SJSA1 (cell line): Measurements from ENCODE around the gene UBXN4. TPM values are rescaled to one million over a fixed set of nuclear protein-coding genes. Genes with fewer than 3 reads are reported as not detected.

Source experiments
- DNase-seq, 2 experiments: peaks; one replicate each; pipeline ENCODE4 v3.0.0-alpha.2; 2015 to 2020; ENCODE audit warnings: low spot score in 2 of 2, low read depth in 1 of 2
- H3K27ac ChIP-seq: fragments of 250-450 bp; sonication (Bioruptor Pico); 2 replicates; pipeline ENCODE4 v1.5.1; 2020; ENCODE audit warnings: mild to moderate bottlenecking, moderate library complexity
- H3K27me3 ChIP-seq: fragments of 250-450 bp; sonication (Bioruptor Pico); replicated peaks from 2 replicates; pipeline ENCODE4 v1.5.1; 2020; ENCODE audit warnings: mild to moderate bottlenecking, moderate library complexity
- H3K36me3 ChIP-seq: fragments of 250-450 bp; sonication (Bioruptor Pico); 2 replicates; pipeline ENCODE4 v1.5.1; 2020; ENCODE audit warnings: mild to moderate bottlenecking
- H3K4me1 ChIP-seq: fragments of 250-450 bp; sonication (Bioruptor Pico); replicated peaks from 2 replicates; pipeline ENCODE4 v1.6.1; 2021; ENCODE audit warnings: mild to moderate bottlenecking
- H3K4me3 ChIP-seq: fragments of 250-450 bp; sonication (Bioruptor Pico); 2 replicates; pipeline ENCODE4 v1.5.1; 2020; ENCODE audit warnings: mild to moderate bottlenecking
- H3K9me3 ChIP-seq: fragments of 250-450 bp; sonication (Bioruptor Pico); replicated peaks from 2 replicates; pipeline ENCODE4 v1.5.1; 2020; ENCODE audit warnings: mild to moderate bottlenecking
- total RNA-seq: library from RNA; depleted of rRNA; stranded (reverse); fragments of >200 nt; shearing (Covaris generic); gene quantifications from 2 replicates; pipeline ENCODE4 v1.2.3, GENCODE V29; 2014; rRNA removed

UBXN4 gene
- total RNA-seq, 1 experiment from 2014 or later: 76.5 TPM

DNA sequence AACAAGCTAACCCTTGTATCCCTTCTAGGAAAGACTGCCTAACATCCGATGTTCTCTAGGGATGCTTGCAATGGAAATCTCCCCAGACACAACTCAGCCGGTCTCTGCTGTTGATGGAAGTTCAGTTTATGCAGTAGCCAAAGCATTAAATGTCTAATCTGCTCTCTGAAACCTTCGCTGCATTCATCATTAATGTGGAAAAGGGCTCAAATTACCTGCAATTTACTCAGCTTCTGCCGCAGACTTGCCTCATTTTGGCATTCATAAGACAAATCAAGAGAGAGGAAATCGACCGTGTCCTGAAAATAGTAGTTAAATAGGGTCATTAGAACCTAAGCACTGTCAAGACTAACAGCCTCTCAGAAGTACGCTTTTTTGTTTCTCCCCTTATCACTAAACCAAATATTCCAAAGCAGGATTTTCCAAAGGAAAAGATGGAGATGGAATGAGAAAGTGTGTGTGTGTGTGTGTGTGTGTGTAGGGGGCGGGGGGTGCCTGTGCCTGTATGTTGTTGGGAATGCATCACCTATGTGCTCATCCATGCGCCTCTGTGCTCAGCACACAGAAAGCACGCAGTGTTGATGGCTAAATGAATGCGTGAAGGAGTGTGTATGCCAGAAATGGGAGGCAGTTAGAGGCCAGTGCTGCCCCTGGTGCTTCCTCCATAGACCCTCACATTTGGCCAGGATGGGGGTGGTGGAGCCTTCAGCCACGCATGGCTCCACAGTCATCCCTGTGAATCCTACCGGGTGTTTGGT, 87.9 kb downstream of the UBXN4 start:
- H3K36me3 ChIP-seq: no peaks in the 10 kb centered on the region
- H3K27ac ChIP-seq: no peak overlapping the region
- no peaks in the 10 kb centered on the region for H3K4me1 ChIP-seq
- no peak overlapping the region for H3K4me3 ChIP-seq
- H3K9me3 ChIP-seq: no peaks in the 10 kb centered on the region
- H3K27me3 ChIP-seq: no peaks in the 10 kb centered on the region
- no peak for DNase-seq

DNA sequence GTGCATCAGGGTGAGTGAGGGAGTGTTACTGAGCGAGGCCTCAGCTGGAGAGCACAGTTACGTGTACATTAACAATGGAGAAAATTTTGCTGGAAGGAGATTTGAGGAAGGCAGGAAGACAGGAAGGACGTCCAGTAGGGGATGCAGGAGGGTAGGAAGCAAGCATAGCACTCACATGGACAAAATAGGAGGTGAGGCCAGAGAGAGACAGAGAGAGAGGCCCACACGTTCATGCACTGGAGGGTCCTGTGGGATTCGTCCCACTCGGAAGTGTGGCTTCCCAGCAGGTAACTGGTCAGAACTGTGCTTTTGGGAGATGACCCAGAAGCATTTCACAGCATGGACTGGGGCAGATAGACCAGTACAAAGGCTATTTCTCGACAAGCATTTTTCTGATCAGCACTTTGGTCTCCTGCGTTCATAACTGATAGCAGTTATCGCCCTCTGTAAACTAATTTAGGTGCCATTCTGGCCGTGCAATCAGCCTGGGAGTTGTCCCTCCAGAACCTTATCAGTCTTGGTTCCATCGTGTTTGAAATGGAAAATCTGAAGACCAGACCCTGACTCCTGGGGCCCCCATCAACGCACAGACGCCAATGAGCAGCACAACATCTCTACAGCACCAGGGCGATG, 89.6 kb downstream of the UBXN4 start:
- Histone ChIP-seq H3K27ac (no peak overlapping the region), H3K9me3 (no peaks in the 10 kb centered on the region), H3K27me3 (no peaks in the 10 kb centered on the region), H3K36me3 (no peaks in the 10 kb centered on the region), H3K4me1 (no peaks in the 10 kb centered on the region), H3K4me3 (no peak overlapping the region)
- no peak for DNase-seq

DNA sequence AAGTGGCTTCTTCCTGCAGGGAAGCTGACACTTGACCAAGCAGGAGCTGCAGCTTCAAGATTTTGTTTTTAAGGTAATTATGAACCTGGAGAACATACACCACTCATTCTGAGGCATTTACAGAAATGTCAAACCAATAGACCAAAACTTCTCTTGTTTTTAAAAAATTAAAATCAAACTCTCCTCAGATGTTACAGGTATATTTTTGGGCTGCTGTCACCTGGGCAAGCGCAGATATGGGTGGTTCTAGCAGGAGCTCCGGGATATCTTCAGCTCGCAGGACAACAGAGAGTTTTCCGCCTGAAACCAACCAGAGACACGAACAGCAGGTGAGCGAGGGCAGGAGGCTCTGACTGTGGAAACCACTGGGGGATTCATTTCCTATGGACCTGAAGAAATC, 91.2 kb downstream of the UBXN4 start:
- Histone ChIP-seq H3K27ac (no peak overlapping the region), H3K36me3 (no peaks in the 10 kb centered on the region), H3K9me3 (no peaks in the 10 kb centered on the region), H3K27me3 (no peaks in the 10 kb centered on the region), H3K4me3 (no peak overlapping the region), H3K4me1 (no peaks in the 10 kb centered on the region)
- DNase-seq: no peak

Other genes with a start within 250 kb of the UBXN4 start
- 3.8 and 9.3 TPM in 2 replicates for gene ZRANB3, start 210.6 kb upstream of the UBXN4 start, total RNA-seq
- 7.0 and 8.8 TPM in 2 replicates for gene R3HDM1, start 210.4 kb upstream of the UBXN4 start, total RNA-seq
- not detected in 2 replicates for gene LCT, start 95.3 kb downstream of the UBXN4 start, total RNA-seq
- 26.6 and 34.9 TPM in 2 replicates for gene MCM6, start 134.6 kb downstream of the UBXN4 start, total RNA-seq
- gene DARS1, start 243.8 kb downstream of the UBXN4 start, total RNA-seq: 61.1 and 66.3 TPM in 2 replicates